A549 (cell line): ENCODE results near the gene THEM5. TPM values are rescaled to one million over a fixed set of nuclear protein-coding genes. Genes with fewer than 3 reads are reported as not detected.
"Not testable (repeated sequence)": the region's sequence is repeated elsewhere in the genome, so short reads cannot be mapped to it uniquely, and the experiment has no call there.

Experiments used
- ATAC-seq, 2 experiments: fragments of 200-7000 bp in 1 of 2; fragments of >200 bp in 1 of 2; cut with Nextera tagmentation in 1 of 2; cut with Tn5 transposase in 1 of 2; 3 replicates each; pipeline versions ENCODE4 v1.8.0 to v1.9.1; 2018 to 2020; ENCODE audit warnings: mild to moderate bottlenecking in 1 of 2, moderate library complexity in 1 of 2
- CTCF ChIA-PET: fragments of 300-600 bp; sonication (Branson Sonifier 250); formaldehyde crosslinking; extraction: SDS; loops from one replicate; lab custom pipeline; 2021; ENCODE audit warnings: antibody characterized with exemption, inconsistent platforms; lab: Yijun Ruan, JAX
- POLR2A ChIA-PET: fragments of 350-600 bp; formaldehyde crosslinking; extraction: SDS; loops from one replicate; lab custom pipeline; 2021; ENCODE audit warnings: antibody characterized with exemption, inconsistent platforms; lab: Yijun Ruan, JAX
- DNase-seq, 2 experiments: peaks; one replicate each; pipeline versions ENCODE4 v3.0.0 to v3.0.0-alpha.2; 2011 to 2016; ENCODE audit warnings: low read depth in 1 of 2, low spot score in 1 of 2
- FAIRE-seq: peaks from 2 replicates; lab custom pipeline; 2011; peaks lifted over from hg19 to GRCh38; lab: Jason Lieb, UNC
- H3K27ac ChIP-seq, 2 experiments: fragments of >200 bp; sonication (Bioruptor Twin); formaldehyde crosslinking; 3 replicates each; pipeline ENCODE4 v1.5.1; 2016 to 2017
- H3K4me1 ChIP-seq: fragments of >200 bp; sonication (Bioruptor Twin); formaldehyde crosslinking; 3 replicates; pipeline ENCODE4 v1.6.1; 2016
- H3K4me2 ChIP-seq: fragments of >200 bp; sonication (Bioruptor Twin); formaldehyde crosslinking; 3 replicates; pipeline ENCODE4 v1.6.1; 2016
- H3K4me3 ChIP-seq: fragments of >200 bp; sonication (Bioruptor Twin); formaldehyde crosslinking; 3 replicates; pipeline ENCODE4 v1.5.1; 2016
- H3K9me3 ChIP-seq: fragments of >200 bp; sonication (Bioruptor Twin); formaldehyde crosslinking; 3 replicates; pipeline ENCODE4 v1.6.1; 2016
- ATOH8 ChIP-seq: fragments of 250-450 bp; sonication (Bioruptor Pico); IDR thresholded peaks from 2 replicates; pipeline ENCODE4 v1.5.0; 2020; ENCODE audit warnings: low read depth, mild to moderate bottlenecking, moderate library complexity
- CBX8 ChIP-seq: fragments of 200-600 bp; sonication (generic); IDR thresholded peaks from 2 replicates; pipeline ENCODE4 v1.6.1; 2016
- CHD2 ChIP-seq: fragments of 150-350 bp; IDR thresholded peaks from 2 replicates; pipeline ENCODE4 v1.6.1; 2014; ENCODE audit warnings: low read length; ENCODE audit not compliant: partially characterized antibody
- E2F6 ChIP-seq: IDR thresholded peaks from 2 replicates; pipeline ENCODE4 v1.6.1; 2012; ENCODE audit warnings: low read depth, borderline replicate concordance
- EHF ChIP-seq: fragments of 250-450 bp; sonication (Bioruptor Pico); IDR thresholded peaks from 2 replicates; pipeline ENCODE4 v1.5.0; 2020; ENCODE audit warnings: mild to moderate bottlenecking
- HES2 ChIP-seq: fragments of >200 bp; sonication (Bioruptor Twin); formaldehyde crosslinking; IDR thresholded peaks from 2 replicates; pipeline ENCODE4 v1.6.1; 2016
- HOXA7 ChIP-seq: fragments of 250-450 bp; sonication (Bioruptor Pico); IDR thresholded peaks from 2 replicates; pipeline ENCODE4 v1.5.0; 2020; ENCODE audit warnings: mild to moderate bottlenecking, moderate library complexity
- KDM1A ChIP-seq: fragments of 200-600 bp; sonication (generic); IDR thresholded peaks from 2 replicates; pipeline ENCODE4 v1.6.1; 2016; ENCODE audit warnings: low read depth, mild to moderate bottlenecking
- KDM5A ChIP-seq: fragments of 200-600 bp; sonication (generic); IDR thresholded peaks from 2 replicates; pipeline ENCODE4 v1.6.1; 2016; ENCODE audit warnings: antibody characterized with exemption, mild to moderate bottlenecking
- MAZ ChIP-seq: fragments of 150-350 bp; IDR thresholded peaks from 2 replicates; pipeline ENCODE4 v1.6.1; 2014; ENCODE audit warnings: antibody characterized with exemption, low read depth, low read length, borderline replicate concordance
- MYC ChIP-seq: IDR thresholded peaks from 2 replicates; pipeline ENCODE4 v1.6.1; 2012; ENCODE audit warnings: mild to moderate bottlenecking, inconsistent platforms, low read length, improper control_type of control experiment, borderline replicate concordance
- PBX3 ChIP-seq: IDR thresholded peaks from 2 replicates; pipeline ENCODE4 v1.6.1; 2012
- RAD21 ChIP-seq, 2 experiments: fragments of >200 bp in 1 of 2; sonication (Bioruptor Twin) in 1 of 2; formaldehyde crosslinking in 1 of 2; IDR thresholded peaks in 1 of 2; conservative IDR thresholded peaks in 1 of 2; 2 replicates in 1 of 2; 3 replicates in 1 of 2; pipeline ENCODE4 v1.6.1; 2012 to 2018; ENCODE audit warnings: inconsistent platforms in 1 of 2
- RCOR1 ChIP-seq: fragments of 150-350 bp; IDR thresholded peaks from 2 replicates; pipeline ENCODE4 v1.6.1; 2014; ENCODE audit warnings: antibody characterized with exemption, low read length, low read depth
- SMC3 ChIP-seq: fragments of >200 bp; sonication (Bioruptor Twin); formaldehyde crosslinking; IDR thresholded peaks from 3 replicates; pipeline ENCODE4 v1.6.1; 2018; ENCODE audit warnings: inconsistent platforms
- SREBF2 ChIP-seq: fragments of 450-650 bp; IDR thresholded peaks from 2 replicates; pipeline ENCODE4 v1.6.1; 2014; ENCODE audit warnings: mild to moderate bottlenecking, moderate library complexity
- ZNF302 ChIP-seq: fragments of 250-450 bp; sonication (Bioruptor Pico); IDR thresholded peaks from 2 replicates; pipeline ENCODE4 v1.9.0; 2021; ENCODE audit warnings: inconsistent platforms, mild to moderate bottlenecking, moderate library complexity
- ZSCAN20 ChIP-seq: fragments of 250-450 bp; sonication (Bioruptor Pico); IDR thresholded peaks from 2 replicates; pipeline ENCODE4 v1.8.0; 2022; ENCODE audit warnings: mild to moderate bottlenecking, moderate library complexity
- WGBS: methylation state at CpG from one replicate; pipeline ENCODE4 v1.1.6; 2017; ENCODE audit errors: missing lambda C conversion rate; 5-methylcytosine and 5-hydroxymethylcytosine counted together
- polyA minus RNA-seq: library from RNA; depleted of rRNA, polyadenylated mRNA; stranded (reverse); fragments of >200 nt; gene quantifications from 2 replicates; pipeline ENCODE4 v1.2.3, GENCODE V29; 2011; rRNA and poly(A)+ RNA removed
- polyA plus RNA-seq, 4 experiments: library from polyadenylated mRNA; depleted of rRNA in 3 of 4; stranded (reverse); fragments of >200 nt; fragmentation: RNase III in 1 of 4; extraction: RNeasy Plus Mini Kit Qiagen cat#74134 plus additional on column Dnase treatment in 1 of 4; gene quantifications; 2 replicates in 3 of 4; 3 replicates in 1 of 4; pipeline ENCODE4 v1.2.3, GENCODE V29; 2011 to 2017

THEM5 gene
- not detected in 2 replicates for polyA plus RNA-seq (2011; rRNA removed)
- polyA plus RNA-seq (2012; cell fraction: cytosol; rRNA removed), result 0.05 TPM in 1 of 2 replicates, not detected in the other
- polyA plus RNA-seq (2012; cell fraction: nucleus; rRNA removed), result not detected in 2 replicates
- polyA plus RNA-seq (2017; fragmentation: RNase III; extraction: RNeasy Plus Mini Kit Qiagen cat#74134 plus additional on column Dnase treatment), result not detected in 3 replicates
- not detected in 2 replicates for polyA minus RNA-seq

GRCh38 chr1:151853411-151853943 is at the start of gene THEM5:
THEM5 (minus strand) TSS chr1:151853712; CDS start chr1:151853565, 147 bp downstream.
- CTCF ChIA-PET, result interaction anchor here (1.0 to 1.9 kb wide), 3 partner anchors 17 to 22 kb away, joined by 3 to 5 read pairs (median 4); no protein-coding TSS in a partner anchor
- WGBS, result 51% methylated on average over 4 of the region's 5 CpGs
- TF ChIP-seq RAD21 (conservative IDR thresholded peaks at IDR 0.05 in 1 of 2, IDR thresholded peaks at IDR 0.05 in 1 of 2) (0 out of 5 replicates have a peak, but pooled peaks of 1 of the 2 experiments have one; percentile 9), HOXA7 (CRISPR knock-in tag) (no peak)
- TF ChIP-seq, all 56 proteins: peak for 1
- Histone ChIP-seq H3K4me3 (no peak within 1 kb of the TSS), H3K27ac (no peak within 1 kb of the TSS), H3K4me1 (no peaks in the 10 kb centered on the region), H3K9me3 (no peaks in the 10 kb centered on the region), H3K4me2 (no peak within 1 kb of the TSS)
- no peak for DNase-seq
- peak in 1 of 2 experiments; percentile 19; a peak in 2 of 6 replicates for ATAC-seq
- FAIRE-seq, result no peak
- POLR2A ChIA-PET, result no interaction called here

GRCh38 chr1:151902858-151903257 is 49.3 kb upstream of the THEM5 start:
- WGBS, result 72% methylated on average over 2 of the region's 2 CpGs
- peaks cover 33% of the 10 kb centered on the region for H3K9me3 ChIP-seq
- ChIA-PET CTCF (interaction anchor here (0.7 to 1.4 kb wide), 3 partner anchors 14 to 66 kb away, joined by 3 to 4 read pairs (median 3); no protein-coding TSS in a partner anchor), POLR2A (no interaction called here)
- DNase-seq, result no peak
- no peak for TF ChIP-seq SREBF2
- TF ChIP-seq RCOR1, result no peak
- TF ChIP-seq EHF (CRISPR knock-in tag), result no peak
- no peak for TF ChIP-seq CHD2
- TF ChIP-seq CBX8, result no peak
- no peak for TF ChIP-seq MAZ
- no peak for TF ChIP-seq HES2
- TF ChIP-seq ATOH8, result no peak
- no peak for TF ChIP-seq PBX3
- TF ChIP-seq SMC3, result no peak
- TF ChIP-seq KDM5A, result no peak
- TF ChIP-seq KDM1A, result no peak
- TF ChIP-seq E2F6, result no peak
- TF ChIP-seq ZSCAN20 (CRISPR knock-in tag), result no peak
- TF ChIP-seq RAD21 (conservative IDR thresholded peaks at IDR 0.05 in 1 of 2, IDR thresholded peaks at IDR 0.05 in 1 of 2), result no peak
- no peak for TF ChIP-seq HOXA7 (CRISPR knock-in tag)
- TF ChIP-seq ZNF302 (CRISPR knock-in tag), result no peak
- TF ChIP-seq MYC, result no peak
- peaks cover 11% of the 10 kb centered on the region for H3K4me1 ChIP-seq
- no peak for ATAC-seq
- H3K4me2 ChIP-seq, result no peak overlapping the region
- no peak for FAIRE-seq
- H3K4me3 ChIP-seq, result no peak overlapping the region
- H3K27ac ChIP-seq, result no peak overlapping the region

GRCh38 chr1:151900804-151901203 is 47.3 kb upstream of the THEM5 start:
- CTCF ChIA-PET, result interaction anchor here (1.3 kb wide), 1 partner anchor 12 kb away, joined by 5 read pairs; no protein-coding TSS in a partner anchor
- H3K9me3 ChIP-seq, result peaks cover 21% of the 10 kb centered on the region
- ATAC-seq, H3K27ac ChIP-seq, FAIRE-seq, H3K4me2 ChIP-seq, POLR2A ChIA-PET, DNase-seq, H3K4me3 ChIP-seq: not testable (repeated sequence)
- 88% methylated on average over 3 of the region's 3 CpGs for WGBS
- H3K4me1 ChIP-seq, result peaks cover 11% of the 10 kb centered on the region
